Glutamatergic neuron (in vitro differentiated cells): ENCODE results near the gene ZNF221. TPM values are rescaled to one million over a fixed set of nuclear protein-coding genes. Genes with fewer than 3 reads are reported as not detected.

Source experiments
- DNase-seq: peaks from one replicate; pipeline ENCODE4 v3.0.0; 2022
- H3K27ac Mint-ChIP-seq: one replicate; pipeline ENCODE4 v1.8.0; 2020; ENCODE audit warnings: mild to moderate bottlenecking, mixed read lengths, inconsistent platforms; ENCODE audit not compliant: unreplicated experiment
- H3K27me3 Mint-ChIP-seq: one replicate; pipeline ENCODE4 v1.8.0; 2020; ENCODE audit warnings: mild to moderate bottlenecking, moderate library complexity, mixed read lengths, inconsistent platforms; ENCODE audit not compliant: unreplicated experiment
- H3K36me3 Mint-ChIP-seq: one replicate; pipeline ENCODE4 v1.8.0; 2020; ENCODE audit warnings: mild to moderate bottlenecking, mixed read lengths, inconsistent platforms; ENCODE audit not compliant: unreplicated experiment
- H3K4me1 Mint-ChIP-seq: one replicate; pipeline ENCODE4 v1.8.0; 2020; ENCODE audit warnings: mild to moderate bottlenecking, low read depth, mixed read lengths, inconsistent platforms; ENCODE audit not compliant: unreplicated experiment
- H3K4me3 Mint-ChIP-seq: one replicate; pipeline ENCODE4 v1.8.0; 2020; ENCODE audit warnings: mild to moderate bottlenecking, mixed read lengths, inconsistent platforms; ENCODE audit not compliant: unreplicated experiment
- H3K9me3 Mint-ChIP-seq: one replicate; pipeline ENCODE4 v1.8.0; 2020; ENCODE audit warnings: mild to moderate bottlenecking, moderate library complexity, mixed read lengths, inconsistent platforms; ENCODE audit not compliant: unreplicated experiment
- total RNA-seq: library from RNA; stranded (reverse); fragmentation: NEBNext Ultra II Directional; extraction: Animal tissue kit (Norgen Biotek cat#: 25700); gene quantifications from one replicate; pipeline ENCODE4 v1.2.1, GENCODE V29; 2021; ENCODE audit not compliant: unreplicated experiment
- TF ChIP-seq, protein P1 (sequence below): fragments of 200-600 bp; sonication (generic); IDR thresholded peaks from one replicate; pipeline ENCODE4 v1.5.0; 2021; ENCODE audit not compliant: partially characterized antibody, unreplicated experiment

Gene ZNF221
- total RNA-seq, 1 donor from 2014 or later: 16.1 TPM

DNA sequence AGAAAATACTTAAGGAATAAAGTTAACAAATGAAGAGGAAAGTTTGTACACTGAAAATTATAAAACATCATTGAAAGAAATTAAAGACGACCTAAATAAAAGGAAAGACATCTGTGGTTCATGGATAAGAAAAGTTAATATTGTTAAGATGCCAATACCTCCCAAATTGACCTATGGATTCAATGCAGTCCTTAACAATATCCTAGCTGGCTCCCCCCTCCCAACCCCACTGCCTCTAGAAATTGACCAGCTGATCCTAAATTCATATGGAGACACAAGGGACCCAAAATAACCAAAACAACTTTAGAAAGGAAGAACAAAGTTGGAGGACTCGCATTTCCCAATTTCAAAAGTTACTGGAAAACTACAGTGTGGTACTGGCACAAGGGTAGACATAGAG is 44.3 kb upstream of the ZNF221 start:
- H3K36me3 Mint-ChIP-seq: peaks cover 32% of the 10 kb centered on the region
- H3K9me3 Mint-ChIP-seq: peaks cover 12% of the 10 kb centered on the region
- TF ChIP-seq, protein P1, sequence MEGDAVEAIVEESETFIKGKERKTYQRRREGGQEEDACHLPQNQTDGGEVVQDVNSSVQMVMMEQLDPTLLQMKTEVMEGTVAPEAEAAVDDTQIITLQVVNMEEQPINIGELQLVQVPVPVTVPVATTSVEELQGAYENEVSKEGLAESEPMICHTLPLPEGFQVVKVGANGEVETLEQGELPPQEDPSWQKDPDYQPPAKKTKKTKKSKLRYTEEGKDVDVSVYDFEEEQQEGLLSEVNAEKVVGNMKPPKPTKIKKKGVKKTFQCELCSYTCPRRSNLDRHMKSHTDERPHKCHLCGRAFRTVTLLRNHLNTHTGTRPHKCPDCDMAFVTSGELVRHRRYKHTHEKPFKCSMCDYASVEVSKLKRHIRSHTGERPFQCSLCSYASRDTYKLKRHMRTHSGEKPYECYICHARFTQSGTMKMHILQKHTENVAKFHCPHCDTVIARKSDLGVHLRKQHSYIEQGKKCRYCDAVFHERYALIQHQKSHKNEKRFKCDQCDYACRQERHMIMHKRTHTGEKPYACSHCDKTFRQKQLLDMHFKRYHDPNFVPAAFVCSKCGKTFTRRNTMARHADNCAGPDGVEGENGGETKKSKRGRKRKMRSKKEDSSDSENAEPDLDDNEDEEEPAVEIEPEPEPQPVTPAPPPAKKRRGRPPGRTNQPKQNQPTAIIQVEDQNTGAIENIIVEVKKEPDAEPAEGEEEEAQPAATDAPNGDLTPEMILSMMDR: no peak
- H3K4me1 Mint-ChIP-seq: no peaks in the 10 kb centered on the region
- no peak overlapping the region for H3K27ac Mint-ChIP-seq
- peaks cover 2% of the 10 kb centered on the region for H3K27me3 Mint-ChIP-seq
- no peak overlapping the region for H3K4me3 Mint-ChIP-seq
- no peak for DNase-seq

DNA sequence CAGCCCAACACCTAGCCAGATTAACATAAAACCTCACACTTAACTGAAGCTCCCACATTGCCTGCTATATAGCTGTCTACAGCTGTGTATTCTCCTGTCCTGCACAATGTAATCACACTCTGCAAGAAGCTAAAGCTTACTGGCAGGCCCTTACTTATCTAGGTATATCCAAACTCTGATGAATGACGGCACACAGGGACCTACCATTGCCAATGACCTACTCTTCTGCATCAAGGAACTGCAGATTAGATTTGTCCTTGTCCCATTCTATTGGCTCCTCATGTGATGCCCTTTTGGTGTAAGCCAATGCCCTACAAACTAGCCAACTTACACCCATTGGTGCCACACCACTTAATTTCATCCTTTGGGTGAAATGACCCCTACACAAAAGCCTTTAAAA is 42.4 kb upstream of the ZNF221 start:
- Mint-ChIP-seq H3K9me3 (peaks cover 12% of the 10 kb centered on the region), H3K36me3 (peaks cover 42% of the 10 kb centered on the region), H3K4me1 (no peaks in the 10 kb centered on the region), H3K4me3 (no peak overlapping the region), H3K27me3 (peaks cover 2% of the 10 kb centered on the region), H3K27ac (no peak overlapping the region)
- DNase-seq: no peak
- TF ChIP-seq, protein P1: no peak

DNA sequence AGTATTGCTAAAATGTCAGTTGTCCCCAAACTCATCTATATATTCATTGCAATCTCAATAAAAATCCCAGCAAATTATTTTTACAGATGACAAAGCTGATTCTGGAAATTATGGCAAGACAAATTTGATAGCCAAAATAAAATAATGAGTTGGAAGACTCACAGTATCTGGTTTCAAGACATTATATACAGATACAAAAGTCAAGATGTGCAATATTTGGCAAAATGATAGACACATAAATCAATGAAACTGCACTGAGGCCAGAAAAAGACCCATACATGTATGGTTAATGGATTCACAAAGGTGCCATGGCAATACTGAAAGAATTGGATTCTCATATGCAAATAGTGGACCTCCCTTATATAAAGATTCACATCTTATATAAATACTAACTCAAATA is 40.1 kb upstream of the ZNF221 start:
- peaks cover 49% of the 10 kb centered on the region for H3K36me3 Mint-ChIP-seq
- TF ChIP-seq, protein P1: no peak

DNA sequence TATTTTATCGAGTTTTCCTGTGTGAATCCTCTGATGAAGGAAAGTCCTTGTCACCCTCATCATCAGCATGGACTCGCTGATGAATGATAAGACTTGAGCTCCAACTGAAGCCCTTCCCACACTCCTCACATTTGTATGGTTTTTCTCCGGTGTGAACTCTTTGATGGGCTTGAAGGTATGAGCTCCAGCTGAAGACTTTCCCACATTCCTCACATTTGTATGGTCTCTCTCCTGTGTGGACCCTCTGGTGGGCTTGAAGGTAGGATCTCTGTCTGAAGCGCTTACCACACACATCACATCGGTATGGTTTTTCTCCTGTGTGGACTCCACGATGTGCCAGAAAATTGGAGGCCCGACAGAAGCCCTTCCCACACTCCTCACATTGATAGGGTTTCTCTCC is 37.6 kb upstream of the ZNF221 start:
- TF ChIP-seq, protein P1: no peak
- Mint-ChIP-seq H3K4me3 (no peak overlapping the region), H3K4me1 (no peaks in the 10 kb centered on the region), H3K36me3 (peaks cover 53% of the 10 kb centered on the region), H3K27ac (no peak overlapping the region), H3K9me3 (peaks cover 15% of the 10 kb centered on the region), H3K27me3 (peaks cover 2% of the 10 kb centered on the region)
- DNase-seq: no peak

More for the DNA sequence above, 40.1 kb upstream of the ZNF221 start:
- peaks cover 2% of the 10 kb centered on the region for H3K27me3 Mint-ChIP-seq
- H3K4me1 Mint-ChIP-seq: no peaks in the 10 kb centered on the region
- H3K27ac Mint-ChIP-seq: no peak overlapping the region
- H3K9me3 Mint-ChIP-seq: peaks cover 15% of the 10 kb centered on the region
- DNase-seq: no peak
- no peak overlapping the region for H3K4me3 Mint-ChIP-seq

DNA sequence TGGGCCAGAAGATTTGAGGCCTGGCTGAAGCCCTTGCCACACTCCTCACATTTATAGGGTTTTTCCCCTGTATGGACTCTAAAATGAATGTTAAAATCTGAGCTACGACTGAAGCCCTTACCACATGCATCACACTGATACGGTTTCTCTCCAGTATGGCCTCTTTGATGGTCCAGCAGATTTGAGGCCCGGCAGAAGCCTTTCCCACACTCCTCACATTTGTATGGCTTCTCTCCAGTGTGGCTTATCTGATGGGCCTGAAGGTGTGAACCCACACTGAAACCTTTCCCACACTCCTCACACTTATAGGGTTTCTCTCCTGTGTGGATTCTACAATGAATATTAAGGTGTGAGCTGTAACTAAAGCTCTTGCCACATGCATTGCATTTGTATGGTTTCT is 37.0 kb upstream of the ZNF221 start:
- Mint-ChIP-seq H3K27me3 (peaks cover under 1% of the 10 kb centered on the region), H3K27ac (no peak overlapping the region), H3K36me3 (peaks cover 53% of the 10 kb centered on the region)

More for the DNA sequence above, 37.0 kb upstream of the ZNF221 start:
- TF ChIP-seq, protein P1: no peak
- Mint-ChIP-seq H3K4me1 (no peaks in the 10 kb centered on the region), H3K4me3 (no peak overlapping the region), H3K9me3 (peaks cover 13% of the 10 kb centered on the region)
- no peak for DNase-seq
